SIG-M5 (cell line): ENCODE data around the gene LYSMD4.
A peak's percentile ranks its signal among the peaks of the same experiment; 100 is the strongest.

Experiments used
- DNase-seq: peaks from one replicate; lab custom pipeline; 2025; lab: John Stamatoyannopoulos, UW

LYSMD4 gene

DNA sequence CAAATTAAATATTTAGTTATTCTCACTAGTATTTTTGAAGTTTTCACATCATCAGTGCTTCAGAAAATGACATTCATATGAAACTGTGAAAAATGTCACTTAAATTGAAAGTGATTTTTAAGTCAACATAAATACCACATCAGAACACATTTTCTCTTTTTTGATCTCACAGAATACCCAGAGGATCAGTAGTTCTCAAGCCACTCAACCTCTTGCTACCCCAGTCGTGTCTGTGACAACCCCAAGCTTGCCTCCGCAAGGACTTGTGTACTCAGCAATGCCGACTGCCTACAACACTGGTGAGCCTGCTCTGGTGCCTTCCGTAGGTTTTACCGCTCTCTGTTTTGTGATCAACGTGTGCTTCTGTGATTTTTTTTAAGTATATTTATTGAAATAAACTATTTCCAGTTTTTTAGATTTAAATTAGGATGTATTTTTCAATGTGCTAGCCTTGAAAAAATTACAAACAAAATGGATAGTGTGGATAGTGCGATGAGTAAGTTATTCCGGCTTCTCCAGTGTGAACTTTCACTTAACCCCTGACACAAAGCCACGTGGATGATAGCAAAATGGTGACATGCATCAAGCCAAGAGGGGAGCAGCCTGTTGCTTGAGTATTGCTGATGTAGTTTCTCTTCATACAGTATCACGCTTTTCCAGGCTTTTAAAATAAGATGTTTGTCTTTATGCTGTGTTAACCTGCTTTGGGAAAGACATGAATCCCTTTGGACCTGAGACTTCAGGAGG lies 26.5 kb downstream of the LYSMD4 start:
- no peak for DNase-seq

DNA sequence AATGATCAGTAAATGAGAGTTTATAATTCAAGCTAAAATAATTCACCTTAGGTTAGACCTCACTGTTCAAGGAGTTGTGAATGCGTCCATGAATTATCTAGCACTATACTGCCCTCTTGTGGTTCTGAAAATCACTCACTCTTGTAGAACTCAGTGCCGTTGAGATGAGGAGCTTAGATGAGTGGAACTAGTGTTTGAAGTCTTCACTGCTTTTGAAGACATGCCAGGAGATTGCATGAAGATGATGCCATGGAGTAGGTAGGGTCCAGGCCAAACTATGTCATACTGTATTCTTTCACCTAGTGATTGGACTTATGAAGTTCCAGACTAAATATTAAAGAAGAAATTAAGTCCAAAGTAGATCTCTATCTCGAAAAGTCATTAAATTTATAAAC lies 28.8 kb downstream of the LYSMD4 start:
- DNase-seq: peak; percentile 30

GRCh38 chr15:99703603-99704443 lies 29.4 kb downstream of the LYSMD4 start:
- DNase-seq: no peak

- DNase-seq: no peak
Measured at GRCh38 chr15:99702895-99703602, 30.2 kb downstream of the LYSMD4 start.

- DNase-seq: no peak
Measured at GRCh38 chr15:99696096-99696495, 37.1 kb downstream of the LYSMD4 start.

DNA sequence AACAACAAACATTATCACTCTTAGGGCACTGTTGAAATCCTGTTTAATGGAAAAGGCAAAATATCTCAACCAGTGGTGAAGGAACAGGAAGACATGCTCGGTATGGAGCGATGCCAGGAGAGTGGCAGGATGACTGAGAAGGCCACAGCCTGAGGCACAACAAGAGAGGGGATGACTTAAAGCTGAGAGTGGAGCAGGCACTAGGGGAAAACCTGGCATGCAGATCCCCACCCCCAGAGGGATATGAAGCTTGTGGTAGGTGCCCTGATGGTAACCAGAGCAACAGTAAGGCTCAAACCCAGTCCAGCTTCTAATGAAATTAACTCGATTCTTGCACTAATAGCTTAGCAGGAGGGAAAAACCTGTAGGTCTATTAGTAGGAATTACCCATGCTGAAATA lies 40.4 kb downstream of the LYSMD4 start:
- no peak for DNase-seq

GRCh38 chr15:99686290-99686689 lies 46.9 kb downstream of the LYSMD4 start:
- DNase-seq: no peak

- no peak for DNase-seq
Measured at GRCh38 chr15:99683000-99683670, 50.1 kb downstream of the LYSMD4 start.

GRCh38 chr15:99682455-99682854 lies 50.8 kb downstream of the LYSMD4 start:
- no peak for DNase-seq

DNA sequence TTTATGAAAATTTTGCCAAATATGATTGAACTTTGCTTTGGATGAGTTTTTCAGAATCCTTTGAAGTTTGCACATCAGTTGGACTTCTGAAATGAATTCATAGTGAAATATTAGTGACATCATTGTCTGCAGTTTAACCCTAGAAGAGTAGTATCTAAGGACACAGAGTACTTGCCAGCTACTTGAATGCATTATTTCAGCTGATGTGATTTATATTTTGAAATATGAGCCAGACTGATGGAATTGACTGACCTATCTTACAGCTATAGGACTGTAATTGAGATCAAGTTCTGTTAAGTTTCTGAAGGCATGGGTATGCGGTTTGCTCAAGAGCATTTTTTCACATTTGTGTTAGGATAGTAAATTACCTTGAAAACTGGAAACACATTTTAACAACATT lies 51.2 kb downstream of the LYSMD4 start:
- DNase-seq: no peak

- no peak for DNase-seq
Measured at GRCh38 chr15:99680276-99680675, 53.0 kb downstream of the LYSMD4 start.

GRCh38 chr15:99677540-99678134 lies 55.6 kb downstream of the LYSMD4 start:
- no peak for DNase-seq
